ENCODE results near the gene CUL3.

DNA sequence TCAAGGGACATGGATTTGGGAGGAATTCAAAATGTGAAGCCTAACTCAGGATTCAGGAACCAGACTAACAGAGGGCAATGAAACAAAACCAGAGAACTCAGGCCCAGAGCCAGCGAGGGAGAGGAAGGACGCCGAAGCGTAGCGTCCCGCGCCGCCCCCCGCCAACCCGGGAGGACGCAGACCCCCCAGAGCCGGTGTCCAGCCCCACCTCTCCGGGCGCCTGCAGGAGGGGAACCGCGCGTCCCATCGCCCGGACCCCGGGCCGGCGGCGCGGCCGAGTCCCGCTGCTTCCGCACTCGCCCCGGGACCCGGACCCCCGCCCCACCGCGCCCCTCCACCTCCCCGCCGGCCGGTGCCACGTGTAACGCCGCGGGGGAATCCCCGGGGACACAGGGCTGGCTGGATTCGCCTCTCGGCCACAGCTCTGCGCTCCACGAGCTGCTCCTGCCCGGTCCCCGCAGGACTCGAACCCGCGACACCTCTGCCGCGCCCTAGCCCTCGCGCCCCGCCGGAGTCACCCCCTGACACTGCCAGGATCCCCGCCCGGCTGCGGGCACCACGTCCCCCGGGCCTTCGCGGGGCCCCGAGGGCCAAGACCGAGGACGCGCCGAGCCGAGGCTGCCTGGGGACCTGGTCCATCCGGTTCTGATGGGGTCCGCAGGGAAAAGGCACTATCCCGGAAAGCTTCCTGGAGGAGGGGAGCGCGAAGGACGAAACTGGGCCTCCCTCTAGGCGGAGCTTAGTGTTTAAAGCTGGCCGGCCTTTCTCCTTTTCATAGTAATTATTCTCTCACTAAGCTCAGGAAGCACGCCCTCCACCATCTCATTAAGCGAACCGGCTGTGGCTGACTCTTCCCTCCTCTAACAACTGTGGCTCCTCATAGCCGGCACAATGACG lies 142.8 kb downstream of the CUL3 start:
- no peak for TF ChIP-seq POLR2AphosphoS5 (IDR thresholded peaks at IDR 0.05; ENCODE audit: insufficient read depth in 1 of 2, low read depth in 1 of 2)
- TF ChIP-seq, protein P1, sequence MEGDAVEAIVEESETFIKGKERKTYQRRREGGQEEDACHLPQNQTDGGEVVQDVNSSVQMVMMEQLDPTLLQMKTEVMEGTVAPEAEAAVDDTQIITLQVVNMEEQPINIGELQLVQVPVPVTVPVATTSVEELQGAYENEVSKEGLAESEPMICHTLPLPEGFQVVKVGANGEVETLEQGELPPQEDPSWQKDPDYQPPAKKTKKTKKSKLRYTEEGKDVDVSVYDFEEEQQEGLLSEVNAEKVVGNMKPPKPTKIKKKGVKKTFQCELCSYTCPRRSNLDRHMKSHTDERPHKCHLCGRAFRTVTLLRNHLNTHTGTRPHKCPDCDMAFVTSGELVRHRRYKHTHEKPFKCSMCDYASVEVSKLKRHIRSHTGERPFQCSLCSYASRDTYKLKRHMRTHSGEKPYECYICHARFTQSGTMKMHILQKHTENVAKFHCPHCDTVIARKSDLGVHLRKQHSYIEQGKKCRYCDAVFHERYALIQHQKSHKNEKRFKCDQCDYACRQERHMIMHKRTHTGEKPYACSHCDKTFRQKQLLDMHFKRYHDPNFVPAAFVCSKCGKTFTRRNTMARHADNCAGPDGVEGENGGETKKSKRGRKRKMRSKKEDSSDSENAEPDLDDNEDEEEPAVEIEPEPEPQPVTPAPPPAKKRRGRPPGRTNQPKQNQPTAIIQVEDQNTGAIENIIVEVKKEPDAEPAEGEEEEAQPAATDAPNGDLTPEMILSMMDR (IDR thresholded peaks at IDR 0.05), result no peak

Measured in vagina (tissue), 2 donors.